Mesendoderm (in vitro differentiated cells): ENCODE measurements around the gene ETNPPL.

ENCODE experiments used
- DNase-seq: peaks from one replicate; pipeline ENCODE4 v3.0.0; 2013
- H2AK5ac ChIP-seq: 2 replicates; pipeline ENCODE4 v1.6.1; 2013; ENCODE audit warnings: low read length, inconsistent platforms
- H2BK120ac ChIP-seq: 2 replicates; pipeline ENCODE4 v1.6.1; 2013; ENCODE audit warnings: low read depth, mild to moderate bottlenecking, low read length, moderate library complexity, mixed read lengths
- H2BK15ac ChIP-seq: replicated peaks from 2 replicates; pipeline ENCODE4 v1.6.1; 2013; ENCODE audit warnings: low read depth, mild to moderate bottlenecking, moderate library complexity
- H2BK5ac ChIP-seq: 2 replicates; pipeline ENCODE4 v1.6.1; 2013; ENCODE audit warnings: low read length, inconsistent platforms
- H3K18ac ChIP-seq: 2 replicates; pipeline ENCODE4 v1.6.1; 2013; ENCODE audit warnings: mild to moderate bottlenecking, low read length, mixed read lengths
- H3K23ac ChIP-seq: one replicate; pipeline ENCODE4 v1.6.1; 2013; ENCODE audit warnings: low read length
- H3K27ac ChIP-seq: 2 replicates; pipeline ENCODE4 v1.5.1; 2013; ENCODE audit warnings: low read depth, mild to moderate bottlenecking, inconsistent platforms, low read length, moderate library complexity
- H3K27me3 ChIP-seq: 2 replicates; pipeline ENCODE4 v1.6.1; 2013; ENCODE audit warnings: low read length, control low read depth, mild to moderate bottlenecking, inconsistent platforms; ENCODE audit not compliant: insufficient read depth, poor library complexity
- H3K36me3 ChIP-seq: 2 replicates; pipeline ENCODE4 v1.6.1; 2013; ENCODE audit warnings: low read length, inconsistent platforms; ENCODE audit not compliant: control insufficient read depth, insufficient read depth
- H3K4ac ChIP-seq: one replicate; pipeline ENCODE4 v1.6.1; 2013; ENCODE audit warnings: low read depth, mild to moderate bottlenecking, low read length, moderate library complexity
- H3K4me1 ChIP-seq: 2 replicates; pipeline ENCODE4 v1.6.1; 2013; ENCODE audit warnings: low read depth, low read length, inconsistent platforms; ENCODE audit not compliant: control insufficient read depth
- H3K4me2 ChIP-seq: 2 replicates; pipeline ENCODE4 v1.6.1; 2013; ENCODE audit warnings: low read length
- H3K4me3 ChIP-seq: 2 replicates; pipeline ENCODE4 v1.5.1; 2013; ENCODE audit warnings: mild to moderate bottlenecking, low read length
- H3K56ac ChIP-seq: one replicate; pipeline ENCODE4 v1.6.1; 2013; ENCODE audit warnings: low read length
- H3K79me1 ChIP-seq: 2 replicates; pipeline ENCODE4 v1.6.1; 2013; ENCODE audit warnings: low read length, inconsistent platforms
- H3K79me2 ChIP-seq: 2 replicates; pipeline ENCODE4 v1.6.1; 2013; ENCODE audit warnings: mild to moderate bottlenecking, low read length; ENCODE audit not compliant: control insufficient read depth, insufficient read depth
- H3K9ac ChIP-seq: 2 replicates; pipeline ENCODE4 v1.6.1; 2013; ENCODE audit warnings: low read length, inconsistent platforms
- H4K5ac ChIP-seq: one replicate; pipeline ENCODE4 v1.6.1; 2013; ENCODE audit warnings: low read length
- H4K8ac ChIP-seq: one replicate; pipeline ENCODE4 v1.6.1; 2013; ENCODE audit warnings: low read depth, mild to moderate bottlenecking, control low read depth, low read length, moderate library complexity
- WGBS: extraction: QIAGEN DNeasy Blood & Tissue Kit; methylation state at CpG from one replicate; pipeline ENCODE4 v1.1.7; 2013; ENCODE audit warnings: low lambda C conversion rate, missing lambda C conversion rate; ENCODE audit not compliant: insufficient coverage; ENCODE audit errors: extremely low coverage; 5-methylcytosine and 5-hydroxymethylcytosine counted together

ETNPPL gene

DNA sequence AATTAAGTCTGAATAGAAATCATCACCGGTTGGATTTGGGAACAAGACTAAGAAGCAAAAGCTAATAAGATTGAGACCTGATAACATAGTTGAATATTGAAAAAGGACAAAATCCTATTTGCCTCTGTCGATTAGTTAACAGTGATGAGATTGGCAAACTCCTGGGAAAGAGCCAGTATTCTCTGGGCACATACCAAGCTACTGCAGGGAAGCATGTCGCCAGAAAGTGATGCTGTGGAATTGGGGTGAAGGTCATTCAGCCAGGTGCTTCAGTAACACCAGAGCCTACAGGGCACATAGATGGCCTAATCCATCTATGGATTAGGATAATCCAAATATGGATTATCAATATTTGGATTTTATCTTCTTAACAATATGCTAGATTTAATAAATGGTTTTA, 68.4 kb downstream of the ETNPPL start:
- no peak overlapping the region for H4K8ac ChIP-seq
- no peak overlapping the region for H3K4me2 ChIP-seq
- no peaks in the 10 kb centered on the region for H3K36me3 ChIP-seq
- H2BK15ac ChIP-seq, result no peak overlapping the region
- peaks cover 3% of the 10 kb centered on the region for H3K4me1 ChIP-seq
- no peak overlapping the region for H4K5ac ChIP-seq
- H3K18ac ChIP-seq, result no peak overlapping the region
- no peak overlapping the region for H3K27ac ChIP-seq
- H3K23ac ChIP-seq, result no peak overlapping the region
- no peak overlapping the region for H2BK5ac ChIP-seq
- no CpG with 5 or more reads among the region's 3 CpGs for WGBS
- H3K79me1 ChIP-seq, result no peaks in the 10 kb centered on the region
- H3K27me3 ChIP-seq, result no peaks in the 10 kb centered on the region
- H2AK5ac ChIP-seq, result no peak overlapping the region
- no peak overlapping the region for H3K4ac ChIP-seq
- no peaks in the 10 kb centered on the region for H3K79me2 ChIP-seq
- no peak overlapping the region for H2BK120ac ChIP-seq
- DNase-seq, result no peak
- H3K56ac ChIP-seq, result no peak overlapping the region
- no peak overlapping the region for H3K4me3 ChIP-seq
- H3K9ac ChIP-seq, result no peak overlapping the region

DNA sequence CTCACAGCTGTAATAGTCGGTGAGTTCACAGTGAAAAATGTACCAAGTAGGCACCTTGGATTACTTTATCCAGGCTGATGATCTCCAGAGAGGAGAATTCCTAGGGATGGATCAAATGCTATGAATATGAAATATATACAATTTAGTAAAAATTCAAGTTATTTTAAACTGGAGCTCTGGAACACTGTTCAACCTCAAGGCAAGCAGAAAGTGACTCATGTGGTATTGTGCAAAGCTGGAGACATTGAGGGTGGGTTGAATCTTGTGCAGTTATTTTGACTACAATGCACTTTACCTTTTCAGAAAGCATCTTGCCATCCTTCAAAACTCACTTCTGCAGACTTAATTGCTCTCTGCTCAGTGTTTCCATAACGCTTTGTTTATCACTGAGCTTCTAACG, 69.0 kb downstream of the ETNPPL start:
- no peak overlapping the region for H3K4me2 ChIP-seq
- no peaks in the 10 kb centered on the region for H3K79me1 ChIP-seq
- no peak overlapping the region for H3K18ac ChIP-seq
- no peak overlapping the region for H2BK120ac ChIP-seq
- no peaks in the 10 kb centered on the region for H3K79me2 ChIP-seq
- no peak overlapping the region for H2BK5ac ChIP-seq
- H3K4me3 ChIP-seq, result no peak overlapping the region
- no peak overlapping the region for H3K23ac ChIP-seq
- no CpG with 5 or more reads among the region's 3 CpGs for WGBS
- no peak overlapping the region for H2BK15ac ChIP-seq
- H3K56ac ChIP-seq, result no peak overlapping the region
- H3K27ac ChIP-seq, result no peak overlapping the region
- H3K27me3 ChIP-seq, result no peaks in the 10 kb centered on the region
- no peak overlapping the region for H3K4ac ChIP-seq
- peaks cover 3% of the 10 kb centered on the region for H3K4me1 ChIP-seq
- no peak for DNase-seq
- H3K9ac ChIP-seq, result no peak overlapping the region
- H4K5ac ChIP-seq, result no peak overlapping the region
- H4K8ac ChIP-seq, result no peak overlapping the region
- no peaks in the 10 kb centered on the region for H3K36me3 ChIP-seq
- H2AK5ac ChIP-seq, result no peak overlapping the region

DNA sequence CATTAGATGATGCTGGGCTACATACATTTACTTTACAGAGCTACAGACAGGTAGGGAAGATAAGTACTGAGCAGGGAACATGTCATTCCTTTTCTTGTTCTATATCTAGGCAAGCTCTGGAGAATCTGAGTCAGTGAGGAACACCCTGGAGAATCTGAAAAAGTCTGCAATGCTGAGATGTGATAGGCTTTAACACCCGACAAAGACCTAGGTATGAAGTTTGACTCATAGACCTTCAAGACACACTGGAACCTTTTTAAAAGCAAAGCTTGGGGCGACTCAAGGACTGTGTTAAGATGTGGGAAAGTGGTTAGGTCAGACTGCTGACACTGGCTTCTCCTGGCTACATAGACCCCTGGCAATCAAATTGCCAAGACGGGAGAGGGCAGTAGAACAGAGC, 69.6 kb downstream of the ETNPPL start:
- Histone ChIP-seq H2BK5ac (no peak overlapping the region), H3K9ac (no peak overlapping the region), H3K27me3 (no peaks in the 10 kb centered on the region), H4K5ac (no peak overlapping the region), H4K8ac (no peak overlapping the region), H3K79me2 (no peaks in the 10 kb centered on the region), H3K36me3 (no peaks in the 10 kb centered on the region), H3K56ac (no peak overlapping the region), H2BK120ac (no peak overlapping the region), H3K18ac (no peak overlapping the region), H3K4me2 (no peak overlapping the region), H3K23ac (no peak overlapping the region), H2BK15ac (no peak overlapping the region), H2AK5ac (no peak overlapping the region), H3K4ac (no peak overlapping the region), H3K27ac (no peak overlapping the region), H3K79me1 (no peaks in the 10 kb centered on the region), H3K4me3 (no peak overlapping the region), H3K4me1 (peaks cover 3% of the 10 kb centered on the region)
- WGBS, result no CpG with 5 or more reads among the region's 3 CpGs
- no peak for DNase-seq
